Right atrium auricular region (tissue), 2 donors: Measurements from ENCODE around the gene AAGAB. TPM values are rescaled to one million over a fixed set of nuclear protein-coding genes. Genes with fewer than 3 reads are reported as not detected.
A peak's percentile ranks its signal among the peaks of the same experiment; 100 is the strongest.

Experiments
- DNase-seq: peaks from one replicate; pipeline ENCODE4 v3.0.0-alpha.2; 2019; ENCODE audit warnings: low spot score
- H3K27ac ChIP-seq, 2 donors: fragments of 200-600 bp; sonication (generic); 1 replicate in 1 of 2; 2 replicates in 1 of 2; pipeline ENCODE4 v1.5.1; 2016 to 2019
- H3K27me3 ChIP-seq, 2 donors: fragments of 200-600 bp; sonication (generic); one replicate each; pipeline versions ENCODE4 v1.5.1 to v1.6.0; 2017 to 2019
- H3K36me3 ChIP-seq: fragments of 200-600 bp; sonication (generic); one replicate; pipeline ENCODE4 v1.5.1; 2016
- H3K4me1 ChIP-seq, 2 donors: fragments of 200-600 bp; sonication (generic); one replicate each; pipeline versions ENCODE4 v1.5.1 to v1.6.0; 2017 to 2019
- H3K4me3 ChIP-seq, 2 donors: fragments of 200-600 bp; sonication (generic); 1 replicate in 1 of 2; 2 replicates in 1 of 2; pipeline ENCODE4 v1.5.1; 2017 to 2019; ENCODE audit warnings: mild to moderate bottlenecking in 1 of 2, moderate library complexity in 1 of 2
- H3K9me3 ChIP-seq, 2 donors: fragments of 200-600 bp; sonication (generic); one replicate each; pipeline ENCODE4 v1.5.1; 2019
- total RNA-seq, 2 donors: library from RNA; depleted of rRNA; stranded (reverse); fragments of >200 nt; gene quantifications; one replicate each; pipeline ENCODE4 v1.1.0, GENCODE V29; 2016
- TF ChIP-seq, protein P1 (sequence below), 2 donors: fragments of 200-600 bp; sonication (generic); IDR thresholded peaks; one replicate each; pipeline ENCODE4 v1.5.1; 2019; ENCODE audit warnings: antibody characterized with exemption in 2 of 2

AAGAB gene
- total RNA-seq, 2 donors from 2014 or later, result 12.6 to 20.4 TPM

DNA sequence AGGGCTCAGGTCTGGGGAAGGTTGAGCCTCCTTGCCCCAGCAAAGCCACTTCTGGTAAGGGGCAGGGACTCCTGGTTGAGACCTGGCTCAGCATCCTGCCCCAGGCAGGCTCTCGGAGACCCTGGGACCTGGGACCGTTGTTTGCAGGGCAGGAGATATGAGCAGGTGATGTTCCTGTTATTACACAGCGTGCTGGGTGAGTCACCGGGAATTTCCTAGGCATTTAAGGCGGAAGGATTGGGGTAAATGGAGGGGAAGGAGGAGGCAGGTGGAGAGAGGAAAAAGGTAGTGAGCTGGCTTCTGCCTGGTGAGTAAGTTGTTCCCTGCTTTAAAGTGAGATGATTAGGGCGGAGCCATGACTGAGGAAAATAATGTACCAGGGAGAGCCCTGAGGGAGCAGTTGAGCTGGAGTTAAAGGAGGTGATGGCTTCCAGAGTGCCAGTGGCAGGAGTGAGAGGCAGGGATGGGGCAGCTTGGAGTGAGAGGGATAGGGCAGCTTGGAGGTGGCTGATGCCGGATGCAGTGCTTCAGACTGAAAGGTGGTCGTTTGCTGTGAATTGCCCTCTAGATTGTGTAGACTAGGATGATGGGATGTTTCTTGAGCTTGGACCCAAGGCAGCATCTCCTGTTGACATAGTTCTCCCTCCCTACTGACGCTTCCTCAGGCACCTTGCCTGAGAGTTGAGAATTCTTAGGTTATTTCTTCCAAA lies 79.4 kb downstream of the AAGAB start:
- Histone ChIP-seq H3K27me3 (no peaks in the 10 kb centered on the region), H3K9me3 (no peaks in the 10 kb centered on the region), H3K4me1 (peaks cover 0 to 52% of the 10 kb centered on the region in 2 donors), H3K4me3 (no peak overlapping the region), H3K27ac (peak overlapping the region; percentile 3 to 19), H3K36me3 (peaks cover 25% of the 10 kb centered on the region)
- TF ChIP-seq, protein P1, sequence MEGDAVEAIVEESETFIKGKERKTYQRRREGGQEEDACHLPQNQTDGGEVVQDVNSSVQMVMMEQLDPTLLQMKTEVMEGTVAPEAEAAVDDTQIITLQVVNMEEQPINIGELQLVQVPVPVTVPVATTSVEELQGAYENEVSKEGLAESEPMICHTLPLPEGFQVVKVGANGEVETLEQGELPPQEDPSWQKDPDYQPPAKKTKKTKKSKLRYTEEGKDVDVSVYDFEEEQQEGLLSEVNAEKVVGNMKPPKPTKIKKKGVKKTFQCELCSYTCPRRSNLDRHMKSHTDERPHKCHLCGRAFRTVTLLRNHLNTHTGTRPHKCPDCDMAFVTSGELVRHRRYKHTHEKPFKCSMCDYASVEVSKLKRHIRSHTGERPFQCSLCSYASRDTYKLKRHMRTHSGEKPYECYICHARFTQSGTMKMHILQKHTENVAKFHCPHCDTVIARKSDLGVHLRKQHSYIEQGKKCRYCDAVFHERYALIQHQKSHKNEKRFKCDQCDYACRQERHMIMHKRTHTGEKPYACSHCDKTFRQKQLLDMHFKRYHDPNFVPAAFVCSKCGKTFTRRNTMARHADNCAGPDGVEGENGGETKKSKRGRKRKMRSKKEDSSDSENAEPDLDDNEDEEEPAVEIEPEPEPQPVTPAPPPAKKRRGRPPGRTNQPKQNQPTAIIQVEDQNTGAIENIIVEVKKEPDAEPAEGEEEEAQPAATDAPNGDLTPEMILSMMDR (IDR thresholded peaks at IDR 0.05), result no peak
- DNase-seq, result no peak

DNA sequence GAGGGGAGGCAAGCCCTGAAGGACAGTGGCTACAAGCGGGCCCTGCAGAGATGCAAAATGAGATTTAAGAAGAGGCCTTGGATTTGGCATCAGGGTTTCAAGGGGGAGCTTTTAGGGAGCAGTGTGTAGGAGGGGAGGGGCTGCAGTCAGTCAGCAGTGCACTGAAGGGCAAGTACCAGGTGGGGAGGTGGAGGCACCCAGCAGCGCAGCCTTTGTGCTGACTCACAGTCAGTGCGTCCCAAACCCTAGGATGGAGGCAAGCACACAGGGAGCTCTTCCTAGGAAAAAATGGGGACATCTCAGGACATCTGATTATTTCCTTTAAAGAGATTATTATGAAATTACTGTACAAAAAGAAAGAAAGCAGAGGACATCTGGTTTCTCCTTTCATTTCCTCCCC lies 80.0 kb downstream of the AAGAB start:
- Histone ChIP-seq H3K4me1 (peaks cover 0 to 46% of the 10 kb centered on the region in 2 donors), H3K9me3 (no peaks in the 10 kb centered on the region), H3K27ac (no peak overlapping the region), H3K27me3 (no peaks in the 10 kb centered on the region), H3K36me3 (peaks cover 25% of the 10 kb centered on the region), H3K4me3 (no peak overlapping the region)
- DNase-seq, result no peak
- TF ChIP-seq, protein P1 (IDR thresholded peaks at IDR 0.05), result no peak

DNA sequence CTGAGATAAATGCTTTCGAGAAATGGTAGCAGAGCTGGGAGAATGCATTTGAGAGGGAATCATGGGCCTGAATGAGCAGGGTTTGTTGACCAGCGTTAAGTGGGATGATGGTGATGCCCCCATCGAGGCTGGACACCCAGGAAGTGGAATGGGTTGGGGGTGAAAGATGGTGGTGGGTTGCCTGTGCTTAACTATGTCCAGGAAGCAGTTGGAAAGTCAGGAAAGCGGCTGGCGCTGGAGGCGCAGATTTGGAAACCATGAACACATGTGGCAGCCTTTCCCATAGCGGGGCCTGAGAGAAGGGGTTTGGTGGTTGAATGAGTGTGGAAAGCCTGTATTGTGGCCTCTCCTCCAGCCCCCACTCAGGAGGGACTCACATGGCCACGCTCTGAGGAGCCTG lies 80.7 kb downstream of the AAGAB start:
- Histone ChIP-seq H3K4me1 (peaks cover 0 to 40% of the 10 kb centered on the region in 2 donors), H3K36me3 (peaks cover 30% of the 10 kb centered on the region), H3K9me3 (no peaks in the 10 kb centered on the region), H3K27me3 (no peaks in the 10 kb centered on the region), H3K4me3 (no peak overlapping the region), H3K27ac (no peak overlapping the region)
- TF ChIP-seq, protein P1 (IDR thresholded peaks at IDR 0.05), result no peak
- DNase-seq, result no peak

DNA sequence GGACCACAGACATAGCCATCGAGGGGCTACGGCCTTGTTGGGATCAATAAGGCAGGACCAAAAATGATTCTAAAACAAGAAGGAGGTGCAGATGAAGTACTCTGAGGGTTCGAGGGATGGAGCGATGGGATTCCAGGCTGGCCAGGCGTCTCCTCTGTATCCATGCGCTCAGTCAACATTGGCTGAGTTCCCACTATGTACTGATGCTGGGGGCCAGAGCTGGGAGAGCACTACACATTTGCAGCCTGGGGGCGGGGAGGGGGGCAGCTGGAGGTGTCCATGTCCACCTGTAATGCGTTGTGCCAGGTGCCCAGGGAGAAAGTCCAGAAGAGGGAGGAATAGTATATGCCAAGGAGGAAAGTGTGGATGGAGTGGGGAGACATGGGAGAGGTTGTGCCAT lies 81.5 kb downstream of the AAGAB start:
- Histone ChIP-seq H3K36me3 (peaks cover 32% of the 10 kb centered on the region), H3K9me3 (no peaks in the 10 kb centered on the region)
- DNase-seq, result no peak

DNA sequence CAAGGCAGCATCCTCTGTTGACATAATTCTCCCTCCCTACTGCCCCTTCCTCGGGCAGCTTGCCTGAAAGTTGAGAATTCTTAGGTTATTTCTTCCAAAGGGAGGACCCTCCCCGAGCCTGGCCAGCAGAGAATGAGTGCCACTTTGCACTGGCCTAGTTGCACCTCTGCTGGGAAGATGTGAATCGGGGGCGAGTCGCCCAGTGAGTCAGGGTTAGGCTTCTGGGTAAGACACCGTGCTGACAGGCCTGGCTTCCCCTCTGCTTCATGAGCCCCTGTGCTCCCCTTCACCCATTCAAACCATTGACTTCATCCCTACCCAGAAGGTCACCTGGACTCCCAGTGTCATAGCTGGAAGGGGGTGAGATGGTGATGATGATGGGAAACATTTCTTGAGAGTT lies 82.3 kb downstream of the AAGAB start:
- no peak overlapping the region for H3K4me3 ChIP-seq
- TF ChIP-seq, protein P1 (IDR thresholded peaks at IDR 0.05), result no peak
- H3K27me3 ChIP-seq, result no peaks in the 10 kb centered on the region
- H3K4me1 ChIP-seq, result peaks cover 0 to 42% of the 10 kb centered on the region in 2 donors
- no peak overlapping the region for H3K27ac ChIP-seq
- DNase-seq, result no peak
- no peaks in the 10 kb centered on the region for H3K9me3 ChIP-seq
- H3K36me3 ChIP-seq, result peaks cover 34% of the 10 kb centered on the region

More for the DNA sequence above, 81.5 kb downstream of the AAGAB start:
- Histone ChIP-seq H3K4me3 (no peak overlapping the region), H3K27me3 (no peaks in the 10 kb centered on the region), H3K27ac (no peak overlapping the region), H3K4me1 (peaks cover 0 to 38% of the 10 kb centered on the region in 2 donors)
- TF ChIP-seq, protein P1 (IDR thresholded peaks at IDR 0.05), result no peak

GRCh38 chr15:67171471-67171870 lies 83.0 kb downstream of the AAGAB start:
- no peak overlapping the region for H3K4me3 ChIP-seq
- H3K36me3 ChIP-seq, result peaks cover 41% of the 10 kb centered on the region
- peaks cover 0 to 42% of the 10 kb centered on the region in 2 donors for H3K4me1 ChIP-seq
- TF ChIP-seq, protein P1 (IDR thresholded peaks at IDR 0.05), result no peak
- H3K9me3 ChIP-seq, result no peaks in the 10 kb centered on the region
- no peaks in the 10 kb centered on the region for H3K27me3 ChIP-seq
- DNase-seq, result no peak
- no peak overlapping the region for H3K27ac ChIP-seq
